ENCODE results near the gene PTPN14.

- TF ChIP-seq CTCF (IDR thresholded peaks at IDR 0.05; ENCODE audit: borderline replicate concordance, extremely low read depth, low read length, poor library complexity, severe bottlenecking) (no peak), EZH2 (IDR thresholded peaks at IDR 0.05; ENCODE audit: borderline replicate concordance, low read depth, low read length, severe bottlenecking) (no peak)
These were observed 23.4 kb upstream of the PTPN14 start for GRCh38 chr1:214574598-214575411.
